HepG2 (cell line): ENCODE measurements around the gene KATNAL1. TPM values are rescaled to one million over a fixed set of nuclear protein-coding genes. Genes with fewer than 3 reads are reported as not detected.

Experiments used
- ATAC-seq: fragments of 200-7000 bp; cut with Tn5 transposase; 3 replicates; pipeline ENCODE4 v1.9.1; 2020; ENCODE audit warnings: mild to moderate bottlenecking, moderate library complexity
- BruUV-seq: library from RNA; stranded (reverse); fragments of 400-500 nt; replicated peaks from 2 replicates; lab custom pipeline; 2021; lab: Mats Ljungman, UMichigan
- CTCF ChIA-PET: fragments of 300-600 bp; formaldehyde crosslinking; extraction: SDS; loops from one replicate; lab custom pipeline; 2021; ENCODE audit warnings: low total read pairs, inconsistent platforms, low intra/inter-chr PET ratio; lab: Yijun Ruan, JAX
- POLR2A ChIA-PET: fragments of 350-600 bp; sonication (Branson Sonifier 250); formaldehyde crosslinking; loops from one replicate; lab custom pipeline; 2020; ENCODE audit warnings: antibody characterized with exemption, inconsistent platforms; lab: Yijun Ruan, JAX
- DNase-seq: peaks from one replicate; pipeline ENCODE4 v3.0.0-alpha.2; 2015; ENCODE audit warnings: low spot score
- FAIRE-seq: peaks from 3 replicates; lab custom pipeline; 2011; peaks lifted over from hg19 to GRCh38; lab: Jason Lieb, UNC
- H2AFZ ChIP-seq: one replicate; pipeline ENCODE4 v1.6.1; 2011; ENCODE audit warnings: low read length, inconsistent platforms
- H3K27ac ChIP-seq: fragments of 300-600 bp; 3 replicates; pipeline ENCODE4 v1.8.0; 2011; ENCODE audit warnings: mixed run types, mild to moderate bottlenecking, mixed read lengths, low read length, inconsistent platforms; ENCODE audit not compliant: insufficient read depth; ENCODE audit errors: extremely low read length
- H3K27me3 ChIP-seq, 2 experiments: fragments of 200-600 bp in 1 of 2; 2 replicates in 1 of 2; 3 replicates in 1 of 2; pipeline versions ENCODE4 v1.6.0 to v1.8.0; 2011; ENCODE audit warnings: low read length in 2 of 2, mild to moderate bottlenecking in 2 of 2, moderate library complexity in 2 of 2, inconsistent platforms in 1 of 2; ENCODE audit not compliant: insufficient read depth in 2 of 2, control insufficient read depth in 1 of 2
- H3K36me3 ChIP-seq, 2 experiments: fragments of 200-600 bp in 1 of 2; replicated peaks in 1 of 2; 2 replicates in 1 of 2; 3 replicates in 1 of 2; pipeline versions ENCODE4 v1.5.1 to v1.8.0; 2011; ENCODE audit warnings: low read length in 2 of 2, inconsistent platforms in 1 of 2; ENCODE audit not compliant: insufficient read depth in 2 of 2, control insufficient read depth in 1 of 2
- H3K4me1 ChIP-seq: 2 replicates; pipeline ENCODE4 v1.5.1; 2012; ENCODE audit warnings: low read length, inconsistent platforms; ENCODE audit not compliant: insufficient read depth
- H3K4me2 ChIP-seq: 2 replicates; pipeline ENCODE4 v1.6.0; 2011; ENCODE audit warnings: low read depth, low read length, inconsistent platforms
- H3K4me3 ChIP-seq, 3 experiments: fragments of 200-600 bp in 1 of 3; sonication (generic), shearing (Covaris generic) in 1 of 3; replicated peaks in 1 of 3; 2 replicates each; pipeline ENCODE4 v1.5.1; 2011 to 2016; ENCODE audit warnings: low read length in 3 of 3, inconsistent platforms in 2 of 3, low read depth in 2 of 3, mild to moderate bottlenecking in 2 of 3, control low read depth in 1 of 3, mixed read lengths in 1 of 3; ENCODE audit not compliant: insufficient read depth in 1 of 3
- H3K79me2 ChIP-seq: one replicate; pipeline ENCODE4 v1.6.1; 2011; ENCODE audit warnings: low read length, inconsistent platforms; ENCODE audit not compliant: insufficient read depth
- H3K9ac ChIP-seq: 2 replicates; pipeline ENCODE4 v1.6.0; 2011; ENCODE audit warnings: mild to moderate bottlenecking, low read depth, low read length, inconsistent platforms; ENCODE audit not compliant: insufficient read depth
- H3K9me3 ChIP-seq: 2 replicates; pipeline ENCODE4 v1.5.1; 2012; ENCODE audit warnings: mild to moderate bottlenecking, low read length
- H4K20me1 ChIP-seq: 2 replicates; pipeline ENCODE4 v1.6.0; 2011; ENCODE audit warnings: inconsistent platforms, mild to moderate bottlenecking, low read length, moderate library complexity; ENCODE audit not compliant: insufficient read depth
- HHEX ChIP-seq: IDR thresholded peaks from 2 replicates; pipeline ENCODE4 v1.6.1; 2016; ENCODE audit warnings: control low read depth
- KLF9 ChIP-seq: IDR thresholded peaks from 2 replicates; pipeline ENCODE4 v1.6.1; 2016; ENCODE audit warnings: low read depth
- TIGD3 ChIP-seq: sonication (generic); formaldehyde crosslinking; IDR thresholded peaks from 2 replicates; pipeline ENCODE4 v1.5.1; 2020; ENCODE audit warnings: mild to moderate bottlenecking, missing genetic modification reagents, borderline replicate concordance
- YY1 ChIP-seq: IDR thresholded peaks from 2 replicates; pipeline ENCODE4 v1.6.1; 2011; ENCODE audit warnings: low read length, low read depth, moderate library complexity, mild to moderate bottlenecking; ENCODE audit not compliant: insufficient read depth, insufficient replicate concordance
- ZKSCAN8 ChIP-seq: IDR thresholded peaks from 2 replicates; pipeline ENCODE4 v1.6.1; 2016; ENCODE audit warnings: borderline replicate concordance, missing genetic modification reagents, missing compliant biosample characterization
- ZNF138 ChIP-seq: sonication (generic); formaldehyde crosslinking; IDR thresholded peaks from 2 replicates; pipeline ENCODE4 v1.5.0; 2020; ENCODE audit warnings: mild to moderate bottlenecking, low read depth, missing genetic modification reagents
- ZNF343 ChIP-seq: sonication (generic); formaldehyde crosslinking; IDR thresholded peaks from 2 replicates; pipeline ENCODE4 v1.4.0; 2020; ENCODE audit warnings: mild to moderate bottlenecking, missing genetic modification reagents
- WGBS: methylation state at CpG from one replicate; pipeline ENCODE4 v1.1.6; 2017; ENCODE audit warnings: low lambda C conversion rate; 5-methylcytosine and 5-hydroxymethylcytosine counted together
- in situ Hi-C: cut with HindIII; loops from 2 replicates; pipeline ENCODE4 v1.10.0; 2017; ENCODE audit warnings: low pct_unique_long_range_greater_than_20kb; ENCODE audit not compliant: extremely low pct_ligation_motif_present
- intact Hi-C: fragments of 100-400 bp; cut with micrococcal nuclease; formaldehyde crosslinking; loops from one replicate; pipeline ENCODE4 v1.10.0; 2022; ENCODE audit not compliant: unreplicated experiment
- polyA plus RNA-seq, 8 experiments: library from polyadenylated mRNA; depleted of rRNA in 3 of 8; stranded (reverse) in 7 of 8; unstranded in 1 of 8; fragments of >200 nt; fragmentation: Illumina TruSeq in 4 of 8; extraction: Trizol in 4 of 8; gene quantifications; 2 replicates each; pipeline versions ENCODE4 v1.2.1 to v1.2.3, GENCODE V29; 2011 to 2016; ENCODE audit warnings: low read depth in 4 of 8, missing spikeins in 1 of 8, mixed read lengths in 1 of 8; ENCODE audit not compliant: insufficient read depth in 1 of 8
- total RNA-seq, 5 experiments: library from RNA; depleted of rRNA; stranded (reverse); fragments of >200 nt; fragmentation: Illumina TruSeq; extraction: Trizol; gene quantifications; 2 replicates each; pipeline ENCODE4 v1.2.3, GENCODE V29; 2016; ENCODE audit warnings: low read depth in 1 of 5
- TF ChIP-seq, protein P1 (sequence below): IDR thresholded peaks from 2 replicates; pipeline ENCODE4 v1.6.1; 2016; ENCODE audit warnings: control low read depth

Gene KATNAL1
- total and polyA plus RNA-seq, 2 of the 13 experiments (the other 11 are each of a cell fraction or from before 2014, with no cell fraction given), result 3.2 to 11.8 TPM

- Histone ChIP-seq H3K27me3 (no peaks in the 10 kb centered on the region; a peak in 1 of 5 replicates), H3K4me2 (no peak overlapping the region), H3K27ac (no peak overlapping the region), H3K4me1 (peaks cover 39% of the 10 kb centered on the region), H3K4me3 (no peak overlapping the region), H3K36me3 (no peaks in the 10 kb centered on the region), H2AFZ (no peak overlapping the region), H3K9ac (no peak overlapping the region), H3K79me2 (peaks cover 41% of the 10 kb centered on the region), H4K20me1 (0 out of 2 replicates have a peak, but pooled peaks cover 3% of the 10 kb centered on the region), H3K9me3 (no peaks in the 10 kb centered on the region)
- no peak for TF ChIP-seq TIGD3
- no peak for TF ChIP-seq KLF9 (CRISPR knock-in tag)
- no peak for TF ChIP-seq ZNF138 (CRISPR knock-in tag)
- no peak for TF ChIP-seq YY1
- no peak for TF ChIP-seq ZKSCAN8 (CRISPR knock-in tag)
- no peak for TF ChIP-seq HHEX (CRISPR knock-in tag)
- TF ChIP-seq, protein P1, sequence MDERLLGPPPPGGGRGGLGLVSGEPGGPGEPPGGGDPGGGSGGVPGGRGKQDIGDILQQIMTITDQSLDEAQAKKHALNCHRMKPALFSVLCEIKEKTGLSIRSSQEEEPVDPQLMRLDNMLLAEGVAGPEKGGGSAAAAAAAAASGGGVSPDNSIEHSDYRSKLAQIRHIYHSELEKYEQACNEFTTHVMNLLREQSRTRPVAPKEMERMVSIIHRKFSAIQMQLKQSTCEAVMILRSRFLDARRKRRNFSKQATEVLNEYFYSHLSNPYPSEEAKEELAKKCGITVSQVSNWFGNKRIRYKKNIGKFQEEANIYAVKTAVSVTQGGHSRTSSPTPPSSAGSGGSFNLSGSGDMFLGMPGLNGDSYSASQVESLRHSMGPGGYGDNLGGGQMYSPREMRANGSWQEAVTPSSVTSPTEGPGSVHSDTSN (CRISPR knock-in tag), result no peak
- no peak for TF ChIP-seq ZNF343 (CRISPR knock-in tag)
- ChIA-PET POLR2A (no interaction called here), CTCF (no interaction called here)
- no peak for FAIRE-seq
- intact Hi-C loops (no loop called here), in situ Hi-C loops (no loop called here)
- WGBS, result 96% methylated on average over 5 of the region's 5 CpGs
- ATAC-seq, result no peak
- no TSS peak for BruUV-seq
- no peak for DNase-seq
Observed at GRCh38 chr13:30301827-30302226, 5.5 kb downstream of the KATNAL1 start.
